CD14-positive monocyte (primary cell): ENCODE results near the gene ABCB8. TPM values are rescaled to one million over a fixed set of nuclear protein-coding genes. Genes with fewer than 3 reads are reported as not detected.

Experiments
- DNase-seq, 3 donors: peaks; one replicate each; pipeline ENCODE4 v3.0.0-alpha.2; 2011 to 2022
- H2AFZ ChIP-seq: 2 replicates; pipeline ENCODE4 v1.6.0; 2012; ENCODE audit warnings: mild to moderate bottlenecking, low read depth, low read length, inconsistent platforms; ENCODE audit not compliant: insufficient read depth, poor library complexity, severe bottlenecking
- H3K27ac ChIP-seq, 2 donors: 1 replicate in 1 of 2; 2 replicates in 1 of 2; pipeline ENCODE4 v1.5.1; 2012 to 2013; ENCODE audit warnings: low read length in 2 of 2, control low read depth in 1 of 2, inconsistent platforms in 1 of 2, low read depth in 1 of 2, mild to moderate bottlenecking in 1 of 2
- H3K27me3 ChIP-seq, 2 donors: one replicate each; pipeline versions ENCODE4 v1.6.0 to v1.6.1; 2011 to 2013; ENCODE audit warnings: low read length in 2 of 2; ENCODE audit not compliant: control insufficient read depth in 2 of 2, insufficient read depth in 2 of 2
- H3K36me3 ChIP-seq, 2 donors: replicated peaks in 1 of 2; 1 replicate in 1 of 2; 2 replicates in 1 of 2; pipeline versions ENCODE4 v1.5.1 to v1.6.1; 2012 to 2013; ENCODE audit warnings: low read length in 2 of 2, control low read depth in 1 of 2, inconsistent platforms in 1 of 2, mild to moderate bottlenecking in 1 of 2; ENCODE audit not compliant: insufficient read depth in 2 of 2, control insufficient read depth in 1 of 2
- H3K4me1 ChIP-seq, 2 donors: 1 replicate in 1 of 2; 2 replicates in 1 of 2; pipeline versions ENCODE4 v1.5.1 to v1.6.1; 2012 to 2013; ENCODE audit warnings: low read length in 2 of 2, control low read depth in 1 of 2, inconsistent platforms in 1 of 2, mild to moderate bottlenecking in 1 of 2, moderate library complexity in 1 of 2; ENCODE audit not compliant: insufficient read depth in 2 of 2, control insufficient read depth in 1 of 2
- H3K4me2 ChIP-seq: replicated peaks from 2 replicates; pipeline ENCODE3; 2012; ENCODE audit warnings: low read length, moderate library complexity, mild to moderate bottlenecking; ENCODE audit not compliant: poor library complexity, severe bottlenecking; ENCODE audit errors: extremely low read depth
- H3K4me3 ChIP-seq, 3 experiments: fragments of 200-600 bp in 1 of 3; sonication (generic) in 1 of 3; replicated peaks in 1 of 3; 1 replicate in 2 of 3; 2 replicates in 1 of 3; pipeline ENCODE4 v1.5.1; 2011 to 2013; ENCODE audit warnings: low read length in 3 of 3, mild to moderate bottlenecking in 3 of 3, control low read depth in 2 of 3, low read depth in 2 of 3, inconsistent platforms in 1 of 3, moderate library complexity in 1 of 3
- H3K79me2 ChIP-seq: 2 replicates; pipeline ENCODE4 v1.6.0; 2012; ENCODE audit warnings: mild to moderate bottlenecking, control low read depth, inconsistent platforms, low read length, moderate library complexity; ENCODE audit not compliant: insufficient read depth
- H3K9ac ChIP-seq: 2 replicates; pipeline ENCODE4 v1.6.0; 2017; ENCODE audit warnings: low read length, mild to moderate bottlenecking; ENCODE audit not compliant: insufficient read depth, poor library complexity, severe bottlenecking
- H3K9me3 ChIP-seq, 2 donors: replicated peaks in 1 of 2; 1 replicate in 1 of 2; 2 replicates in 1 of 2; pipeline versions ENCODE4 v1.5.1 to v1.6.1; 2012 to 2013; ENCODE audit warnings: low read length in 2 of 2, control low read depth in 1 of 2; ENCODE audit not compliant: control insufficient read depth in 1 of 2, insufficient read depth in 1 of 2
- H4K20me1 ChIP-seq: 2 replicates; pipeline ENCODE4 v1.6.0; 2012; ENCODE audit warnings: mild to moderate bottlenecking, low read length, control low read depth, moderate library complexity; ENCODE audit not compliant: insufficient read depth
- H3K27ac Mint-ChIP-seq, 7 donors: one replicate each; pipeline ENCODE4 v1.8.0; 2020; ENCODE audit warnings: mild to moderate bottlenecking in 7 of 7, mixed read lengths in 7 of 7, moderate library complexity in 6 of 7, inconsistent platforms in 2 of 7
- H3K27me3 Mint-ChIP-seq, 3 donors: one replicate each; pipeline ENCODE4 v1.8.0; 2021 to 2022; ENCODE audit warnings: low read depth in 3 of 3, mild to moderate bottlenecking in 3 of 3, mixed read lengths in 3 of 3, moderate library complexity in 3 of 3, inconsistent platforms in 1 of 3
- H3K36me3 Mint-ChIP-seq, 2 donors: one replicate each; pipeline ENCODE4 v1.8.0; 2020; ENCODE audit warnings: mixed read lengths in 2 of 2, inconsistent platforms in 1 of 2, mild to moderate bottlenecking in 1 of 2
- H3K4me1 Mint-ChIP-seq: one replicate; pipeline ENCODE4 v1.8.0; 2020; ENCODE audit warnings: mild to moderate bottlenecking, mixed read lengths
- H3K4me3 Mint-ChIP-seq, 2 donors: one replicate each; pipeline ENCODE4 v1.8.0; 2020; ENCODE audit warnings: mild to moderate bottlenecking in 2 of 2, mixed read lengths in 2 of 2, moderate library complexity in 1 of 2
- H3K9me3 Mint-ChIP-seq, 7 donors: one replicate each; pipeline ENCODE4 v1.8.0; 2020 to 2022; ENCODE audit warnings: mixed read lengths in 7 of 7, mild to moderate bottlenecking in 6 of 7, moderate library complexity in 6 of 7, inconsistent platforms in 2 of 7
- WGBS: methylation state at CpG from one replicate; pipeline ENCODE4 v1.1.5; 2013; ENCODE audit warnings: missing lambda C conversion rate; ENCODE audit not compliant: insufficient coverage; 5-methylcytosine and 5-hydroxymethylcytosine counted together
- intact Hi-C, 2 donors: fragments of 100-400 bp; cut with micrococcal nuclease; formaldehyde crosslinking; loops; one replicate each; pipeline versions ENCODE4 v1.15.0 to v1.15.1; 2023
- polyA plus RNA-seq, 3 donors: library from polyadenylated mRNA; depleted of rRNA in 1 of 3; unstranded in 2 of 3; stranded (reverse) in 1 of 3; fragments of 300-500 nt in 2 of 3; fragments of >200 nt in 1 of 3; fragmentation: Illumina TruSeq in 2 of 3; gene quantifications; 1 replicate in 2 of 3; 2 replicates in 1 of 3; pipeline ENCODE4 v1.2.3, GENCODE V29; 2012 to 2021
- TF ChIP-seq, protein P1 (sequence below): fragments of 200-600 bp; IDR thresholded peaks from one replicate; pipeline ENCODE4 v1.8.0; 2022; ENCODE audit warnings: antibody characterized with exemption, mild to moderate bottlenecking

The ABCB8 gene
- polyA plus RNA-seq, 3 donors = 9.3 to 19.9 (median 9.5) TPM

DNA sequence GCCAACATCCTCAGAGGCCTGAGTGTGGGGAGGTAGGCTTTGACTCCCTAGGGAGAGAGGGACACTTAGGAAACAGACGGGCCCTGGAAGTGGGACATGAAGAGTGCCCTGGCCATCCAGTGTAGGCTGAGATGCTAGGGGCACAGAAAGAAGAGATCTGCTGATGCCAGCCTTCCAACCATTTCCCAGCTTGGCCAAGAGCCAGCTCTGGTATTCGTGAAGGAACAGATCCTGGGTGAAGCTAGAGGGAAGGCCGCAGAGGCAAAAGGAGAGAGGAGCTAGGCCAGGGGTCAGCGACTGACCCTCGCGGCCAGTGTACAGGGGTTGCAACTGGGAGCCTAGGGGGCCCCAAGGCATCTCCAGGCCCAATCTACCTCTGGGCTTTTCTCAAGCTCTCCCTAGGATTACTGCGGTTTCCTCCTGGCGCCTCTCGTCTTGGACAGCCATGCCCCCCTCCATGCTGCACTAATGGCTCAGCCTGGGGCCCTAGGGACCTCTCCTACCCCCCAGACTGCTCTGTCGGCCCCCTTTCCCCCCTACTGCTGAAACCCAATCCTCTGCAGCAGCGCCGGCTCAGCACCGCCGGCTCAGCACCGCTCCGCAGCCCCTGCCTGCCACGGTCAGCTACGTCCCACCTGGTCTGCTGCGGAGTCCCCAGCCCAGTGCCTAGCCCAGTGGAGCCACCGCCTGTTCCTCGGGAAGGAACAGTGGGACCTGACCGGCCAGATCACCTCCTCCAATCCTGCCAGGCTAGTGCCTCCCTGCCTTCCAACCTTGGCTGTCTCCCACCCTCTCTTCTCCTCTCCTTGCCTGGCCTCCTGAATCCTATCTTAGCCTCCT lies 19.9 kb downstream of the ABCB8 start, which contains the start of gene ASIC3:
TSS of gene ASIC3 (plus strand) at position 556 of the 840 bp plus-strand sequence. CDS start 355 bp downstream, outside the sequence.
- intact Hi-C loops = no loop called here
- Histone ChIP-seq H3K27me3 (peaks cover 0 to 11% of the 10 kb centered on the region in 2 donors), H3K4me1 (peaks cover 7 to 17% of the 10 kb centered on the region in 2 donors), H3K4me2 (no peak within 1 kb of the TSS), H3K4me3 (no peak within 1 kb of the TSS), H3K27ac (no peak within 1 kb of the TSS), H3K9me3 (no peaks in the 10 kb centered on the region), H3K36me3 (no peaks in the 10 kb centered on the region), H3K9ac (no peak within 1 kb of the TSS), H3K79me2 (no peaks in the 10 kb centered on the region), H4K20me1 (no peaks in the 10 kb centered on the region), H2AFZ (no peak within 1 kb of the TSS)
- H3K36me3 Mint-ChIP-seq = peaks cover 10 to 23% of the 10 kb centered on the region in 2 donors
- peaks cover 7 to 23% (median 11%) of the 10 kb centered on the region in 3 donors for H3K27me3 Mint-ChIP-seq
- no peak within 1 kb of the TSS for H3K4me3 Mint-ChIP-seq
- H3K27ac Mint-ChIP-seq = peak within 1 kb of the TSS in 1 of 7 donors; percentile 63
- no peak for DNase-seq
- 98% methylated on average over 21 of the region's 22 CpGs for WGBS
- H3K9me3 Mint-ChIP-seq = peaks cover 0 to 2% (median 0%) of the 10 kb centered on the region in 7 donors
- TF ChIP-seq, protein P1, sequence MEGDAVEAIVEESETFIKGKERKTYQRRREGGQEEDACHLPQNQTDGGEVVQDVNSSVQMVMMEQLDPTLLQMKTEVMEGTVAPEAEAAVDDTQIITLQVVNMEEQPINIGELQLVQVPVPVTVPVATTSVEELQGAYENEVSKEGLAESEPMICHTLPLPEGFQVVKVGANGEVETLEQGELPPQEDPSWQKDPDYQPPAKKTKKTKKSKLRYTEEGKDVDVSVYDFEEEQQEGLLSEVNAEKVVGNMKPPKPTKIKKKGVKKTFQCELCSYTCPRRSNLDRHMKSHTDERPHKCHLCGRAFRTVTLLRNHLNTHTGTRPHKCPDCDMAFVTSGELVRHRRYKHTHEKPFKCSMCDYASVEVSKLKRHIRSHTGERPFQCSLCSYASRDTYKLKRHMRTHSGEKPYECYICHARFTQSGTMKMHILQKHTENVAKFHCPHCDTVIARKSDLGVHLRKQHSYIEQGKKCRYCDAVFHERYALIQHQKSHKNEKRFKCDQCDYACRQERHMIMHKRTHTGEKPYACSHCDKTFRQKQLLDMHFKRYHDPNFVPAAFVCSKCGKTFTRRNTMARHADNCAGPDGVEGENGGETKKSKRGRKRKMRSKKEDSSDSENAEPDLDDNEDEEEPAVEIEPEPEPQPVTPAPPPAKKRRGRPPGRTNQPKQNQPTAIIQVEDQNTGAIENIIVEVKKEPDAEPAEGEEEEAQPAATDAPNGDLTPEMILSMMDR = no peak
- H3K4me1 Mint-ChIP-seq = peaks cover 8% of the 10 kb centered on the region

DNA sequence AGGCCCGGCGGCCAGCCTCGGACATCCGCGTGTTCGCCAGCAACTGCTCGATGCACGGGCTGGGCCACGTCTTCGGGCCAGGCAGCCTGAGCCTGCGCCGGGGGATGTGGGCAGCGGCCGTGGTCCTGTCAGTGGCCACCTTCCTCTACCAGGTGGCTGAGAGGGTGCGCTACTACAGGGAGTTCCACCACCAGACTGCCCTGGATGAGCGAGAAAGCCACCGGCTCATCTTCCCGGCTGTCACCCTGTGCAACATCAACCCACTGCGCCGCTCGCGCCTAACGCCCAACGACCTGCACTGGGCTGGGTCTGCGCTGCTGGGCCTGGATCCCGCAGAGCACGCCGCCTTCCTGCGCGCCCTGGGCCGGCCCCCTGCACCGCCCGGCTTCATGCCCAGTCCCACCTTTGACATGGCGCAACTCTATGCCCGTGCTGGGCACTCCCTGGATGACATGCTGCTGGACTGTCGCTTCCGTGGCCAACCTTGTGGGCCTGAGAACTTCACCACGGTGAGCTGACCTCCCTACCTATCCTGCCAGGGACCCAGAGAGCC lies 20.7 kb downstream of the ABCB8 start:
- Mint-ChIP-seq H3K4me3 (no peak overlapping the region), H3K4me1 (peaks cover 12% of the 10 kb centered on the region), H3K9me3 (peaks cover 0 to 2% (median 0%) of the 10 kb centered on the region in 7 donors), H3K36me3 (peaks cover 11 to 23% of the 10 kb centered on the region in 2 donors), H3K27ac (no peak overlapping the region), H3K27me3 (peaks cover 7 to 23% (median 11%) of the 10 kb centered on the region in 3 donors)
- Histone ChIP-seq H3K79me2 (no peaks in the 10 kb centered on the region), H4K20me1 (no peaks in the 10 kb centered on the region), H3K27ac (no peak overlapping the region), H3K27me3 (peaks cover 0 to 11% of the 10 kb centered on the region in 2 donors), H3K4me2 (no peak overlapping the region), H3K4me3 (no peak overlapping the region), H3K9ac (no peak overlapping the region), H2AFZ (no peak overlapping the region), H3K4me1 (peaks cover 13 to 24% of the 10 kb centered on the region in 2 donors), H3K36me3 (no peaks in the 10 kb centered on the region), H3K9me3 (no peaks in the 10 kb centered on the region)
- DNase-seq = no peak
- TF ChIP-seq, protein P1 = no peak
- 95% methylated on average over 34 of the region's 38 CpGs for WGBS
- intact Hi-C loops = no loop called here
